HG03354 (cell line): ENCODE measurements around the gene RNASE1.
"Not testable (repeated sequence)": the region's sequence is repeated elsewhere in the genome, so short reads cannot be mapped to it uniquely, and the experiment has no call there.

Experiments
- ATAC-seq: cut with Tn5 transposase; IDR thresholded peaks from one replicate; pipeline ENCODE4 v1.9.1; 2021; ENCODE audit warnings: mild to moderate bottlenecking; ENCODE audit not compliant: unreplicated experiment, poor library complexity, severe bottlenecking

Gene RNASE1

GRCh38 chr14:20802341-20803084 is at the start of gene RNASE1:
Gene RNASE1, minus strand, starts transcription at chr14:20802844. Its CDS starts 776 bp downstream, at chr14:20802068.
- ATAC-seq = no peak

GRCh38 chr14:20848955-20849570 is 46.4 kb upstream of the RNASE1 start:
- no peak for ATAC-seq

- ATAC-seq = no peak
Measured at GRCh38 chr14:20848316-20848954, 45.8 kb upstream of the RNASE1 start.

- no peak for ATAC-seq
Measured at GRCh38 chr14:20846560-20846959, 43.9 kb upstream of the RNASE1 start.

GRCh38 chr14:20841096-20841495 is 38.5 kb upstream of the RNASE1 start:
- no peak for ATAC-seq

- no peak for ATAC-seq
Measured at GRCh38 chr14:20837831-20838230, 35.2 kb upstream of the RNASE1 start.

- no peak for ATAC-seq
Measured at GRCh38 chr14:20836668-20837338, 34.2 kb upstream of the RNASE1 start.

GRCh38 chr14:20834899-20835298 is 32.3 kb upstream of the RNASE1 start:
- ATAC-seq = no peak

- no peak for ATAC-seq
Measured at GRCh38 chr14:20830831-20831230, 28.2 kb upstream of the RNASE1 start.

- not testable (repeated sequence) for ATAC-seq
Measured at GRCh38 chr14:20828024-20828694, 25.5 kb upstream of the RNASE1 start.

- ATAC-seq = no peak
Measured at GRCh38 chr14:20827326-20827725, 24.7 kb upstream of the RNASE1 start.

- ATAC-seq = not testable (repeated sequence)
Measured at GRCh38 chr14:20826666-20827065, 24.0 kb upstream of the RNASE1 start.

- ATAC-seq = no peak
Measured at GRCh38 chr14:20823859-20824258, 21.2 kb upstream of the RNASE1 start.

- ATAC-seq = not testable (repeated sequence)
Measured at GRCh38 chr14:20821521-20822108, 19.0 kb upstream of the RNASE1 start.

GRCh38 chr14:20820063-20820904 is 17.6 kb upstream of the RNASE1 start:
- ATAC-seq = no peak

GRCh38 chr14:20818861-20819260 is 16.2 kb upstream of the RNASE1 start:
- ATAC-seq = no peak

GRCh38 chr14:20815946-20816345 is 13.3 kb upstream of the RNASE1 start:
- ATAC-seq = not testable (repeated sequence)
